Neural cell (in vitro differentiated cells): Measurements from ENCODE around the gene KRTAP13-4. TPM values are rescaled to one million over a fixed set of nuclear protein-coding genes. Genes with fewer than 3 reads are reported as not detected.

ENCODE experiments used
- H2AFZ ChIP-seq: fragments of 200-600, 300-800 bp; sonication (generic), shearing (Covaris generic); 2 replicates; pipeline ENCODE4 v1.6.0; 2014; ENCODE audit warnings: low read depth, mild to moderate bottlenecking, antibody characterized with exemption, low read length, moderate library complexity
- H3F3A ChIP-seq: fragments of 200-600 bp; shearing (Covaris generic); 2 replicates; pipeline ENCODE4 v1.6.1; 2016; ENCODE audit warnings: mild to moderate bottlenecking, moderate library complexity, mixed read lengths, antibody characterized with exemption, low read length; ENCODE audit not compliant: insufficient read depth, poor library complexity, severe bottlenecking
- H3K27ac ChIP-seq: fragments of 200-600, 300-800 bp; sonication (generic), shearing (Covaris generic); 2 replicates; pipeline ENCODE4 v1.5.1; 2014; ENCODE audit warnings: mild to moderate bottlenecking, low read length, moderate library complexity
- H3K27me3 ChIP-seq: fragments of 300-800, 200-600 bp; sonication (generic), shearing (Covaris generic); 2 replicates; pipeline ENCODE4 v1.6.0; 2014; ENCODE audit warnings: mild to moderate bottlenecking, low read depth, low read length, moderate library complexity; ENCODE audit not compliant: insufficient read depth
- H3K36me3 ChIP-seq: fragments of 300-800, 200-600 bp; sonication (generic), shearing (Covaris generic); 2 replicates; pipeline ENCODE4 v1.5.1; 2014; ENCODE audit warnings: mild to moderate bottlenecking, antibody characterized with exemption, low read length, moderate library complexity; ENCODE audit not compliant: insufficient read depth
- H3K4me2 ChIP-seq: fragments of 300-800, 200-600 bp; sonication (generic), shearing (Covaris generic); 2 replicates; pipeline ENCODE4 v1.6.0; 2014; ENCODE audit warnings: mild to moderate bottlenecking, low read length
- H3K4me3 ChIP-seq: fragments of 300-800, 200-600 bp; sonication (generic), shearing (Covaris generic); 2 replicates; pipeline ENCODE4 v1.5.1; 2014; ENCODE audit warnings: mild to moderate bottlenecking, low read length, moderate library complexity
- H3K79me2 ChIP-seq: fragments of 200-600 bp; shearing (Covaris generic); replicated peaks from 2 replicates; pipeline ENCODE4 v1.6.0; 2014; ENCODE audit warnings: mild to moderate bottlenecking, low read length, moderate library complexity; ENCODE audit not compliant: insufficient read depth
- H3K9ac ChIP-seq: fragments of 300-800, 200-600 bp; sonication (generic), shearing (Covaris generic); 2 replicates; pipeline ENCODE4 v1.6.1; 2016; ENCODE audit warnings: mild to moderate bottlenecking, low read length, mixed read lengths
- H3K9me2 ChIP-seq: fragments of 200-600 bp; shearing (Covaris generic); 2 replicates; pipeline ENCODE4 v1.6.1; 2016; ENCODE audit warnings: mild to moderate bottlenecking, low read length, mixed read lengths; ENCODE audit not compliant: insufficient read depth
- H3K9me3 ChIP-seq: fragments of 200-600, 300-800 bp; sonication (generic), shearing (Covaris generic); 2 replicates; pipeline ENCODE4 v1.6.1; 2016; ENCODE audit warnings: mild to moderate bottlenecking, mixed run types, low read length, moderate library complexity, mixed read lengths
- H4K20me1 ChIP-seq: fragments of 200-600 bp; shearing (Covaris generic); 2 replicates; pipeline ENCODE4 v1.6.1; 2016; ENCODE audit warnings: mild to moderate bottlenecking, mixed run types; ENCODE audit not compliant: insufficient read depth
- CTCF ChIP-seq: fragments of 450-650 bp; IDR thresholded peaks from 2 replicates; pipeline ENCODE4 v1.5.1; 2014; ENCODE audit warnings: antibody characterized with exemption, mild to moderate bottlenecking, moderate library complexity; ENCODE audit not compliant: poor library complexity, severe bottlenecking
- EP300 ChIP-seq: fragments of 450-650 bp; conservative IDR thresholded peaks from 2 replicates; pipeline ENCODE4 v1.6.1; 2014; ENCODE audit warnings: antibody characterized with exemption, mild to moderate bottlenecking, moderate library complexity; ENCODE audit not compliant: poor library complexity, severe bottlenecking
- EZH2 ChIP-seq: fragments of 200-600, 300-800 bp; shearing (Covaris generic), sonication (generic); IDR thresholded peaks from 2 replicates; pipeline ENCODE4 v1.6.1; 2014; ENCODE audit warnings: antibody characterized with exemption, low read length, borderline replicate concordance, mild to moderate bottlenecking; ENCODE audit not compliant: insufficient read depth, poor library complexity, severe bottlenecking
- MXI1 ChIP-seq: fragments of 450-650 bp; conservative IDR thresholded peaks from 2 replicates; pipeline ENCODE4 v1.6.1; 2014; ENCODE audit warnings: antibody characterized with exemption, mild to moderate bottlenecking; ENCODE audit not compliant: poor library complexity, severe bottlenecking
- POLR2AphosphoS5 ChIP-seq: IDR thresholded peaks from 2 replicates; pipeline ENCODE4 v1.6.1; 2012
- RAD21 ChIP-seq: fragments of 450-650 bp; conservative IDR thresholded peaks from 2 replicates; pipeline ENCODE4 v1.6.1; 2014; ENCODE audit warnings: antibody characterized with exemption, mild to moderate bottlenecking, moderate library complexity
- REST ChIP-seq: IDR thresholded peaks from 2 replicates; pipeline ENCODE4 v1.6.1; 2012; ENCODE audit warnings: borderline replicate concordance
- SMC3 ChIP-seq: fragments of 450-650 bp; conservative IDR thresholded peaks from 2 replicates; pipeline ENCODE4 v1.6.1; 2014; ENCODE audit warnings: antibody characterized with exemption, mild to moderate bottlenecking, moderate library complexity; ENCODE audit not compliant: poor library complexity
- TAF1 ChIP-seq: IDR thresholded peaks from 2 replicates; pipeline ENCODE4 v1.6.1; 2012; ENCODE audit warnings: low read depth
- polyA plus RNA-seq: library from polyadenylated mRNA; depleted of rRNA; stranded (reverse); fragments of >200 nt; gene quantifications from 2 replicates; pipeline ENCODE4 v1.2.3, GENCODE V29; 2014

KRTAP13-4 gene
- polyA plus RNA-seq, 1 donor from 2014 or later, result not detected

- H3F3A ChIP-seq, result no peaks in the 10 kb centered on the region
- TF ChIP-seq TAF1, result no peak
- TF ChIP-seq RAD21, result no peak
- TF ChIP-seq CTCF, result no peak
- TF ChIP-seq SMC3, result no peak
- no peak for TF ChIP-seq EP300
- no peak for TF ChIP-seq EZH2
- TF ChIP-seq POLR2AphosphoS5, result no peak
- TF ChIP-seq MXI1, result no peak
- TF ChIP-seq REST, result no peak
- H3K9me2 ChIP-seq, result no peaks in the 10 kb centered on the region
- H3K4me3 ChIP-seq, result no peak overlapping the region
- no peak overlapping the region for H3K9ac ChIP-seq
- no peaks in the 10 kb centered on the region for H3K79me2 ChIP-seq
- no peak overlapping the region for H3K4me2 ChIP-seq
- H4K20me1 ChIP-seq, result no peaks in the 10 kb centered on the region
- H2AFZ ChIP-seq, result no peak overlapping the region
- H3K36me3 ChIP-seq, result no peaks in the 10 kb centered on the region
- H3K9me3 ChIP-seq, result no peaks in the 10 kb centered on the region
- H3K27ac ChIP-seq, result no peak overlapping the region
- no peaks in the 10 kb centered on the region for H3K27me3 ChIP-seq
These were observed 14.2 kb downstream of the KRTAP13-4 start for GRCh38 chr21:30444204-30444603.

- H3K4me3 ChIP-seq, result no peak overlapping the region
- no peaks in the 10 kb centered on the region for H3K9me2 ChIP-seq
- no peaks in the 10 kb centered on the region for H3K79me2 ChIP-seq
- no peaks in the 10 kb centered on the region for H3K9me3 ChIP-seq
- H3K27me3 ChIP-seq, result no peaks in the 10 kb centered on the region
- TF ChIP-seq POLR2AphosphoS5, result no peak
- TF ChIP-seq MXI1, result no peak
- no peak for TF ChIP-seq RAD21
- no peak for TF ChIP-seq REST
- no peak for TF ChIP-seq EP300
- no peak for TF ChIP-seq TAF1
- no peak for TF ChIP-seq CTCF
- TF ChIP-seq SMC3, result no peak
- no peak for TF ChIP-seq EZH2
- no peak overlapping the region for H3K4me2 ChIP-seq
- no peaks in the 10 kb centered on the region for H4K20me1 ChIP-seq
- no peaks in the 10 kb centered on the region for H3F3A ChIP-seq
- H3K9ac ChIP-seq, result no peak overlapping the region
- H3K27ac ChIP-seq, result no peak overlapping the region
- no peaks in the 10 kb centered on the region for H3K36me3 ChIP-seq
- no peak overlapping the region for H2AFZ ChIP-seq
These were observed 17.0 kb downstream of the KRTAP13-4 start for GRCh38 chr21:30447056-30447455.
